GM12875 (cell line): ENCODE results near the gene VAV3.

ENCODE experiments used
- H3K4me3 ChIP-seq: one replicate; pipeline ENCODE4 v1.5.1; 2011; ENCODE audit warnings: low read depth, low read length, control low read depth
- TF ChIP-seq, protein P1 (sequence below): IDR thresholded peaks from 2 replicates; pipeline ENCODE4 v1.5.1; 2011; ENCODE audit warnings: low read depth, mild to moderate bottlenecking, control low read depth, inconsistent platforms, low read length, moderate library complexity, borderline replicate concordance; ENCODE audit not compliant: insufficient read depth

The VAV3 gene

DNA sequence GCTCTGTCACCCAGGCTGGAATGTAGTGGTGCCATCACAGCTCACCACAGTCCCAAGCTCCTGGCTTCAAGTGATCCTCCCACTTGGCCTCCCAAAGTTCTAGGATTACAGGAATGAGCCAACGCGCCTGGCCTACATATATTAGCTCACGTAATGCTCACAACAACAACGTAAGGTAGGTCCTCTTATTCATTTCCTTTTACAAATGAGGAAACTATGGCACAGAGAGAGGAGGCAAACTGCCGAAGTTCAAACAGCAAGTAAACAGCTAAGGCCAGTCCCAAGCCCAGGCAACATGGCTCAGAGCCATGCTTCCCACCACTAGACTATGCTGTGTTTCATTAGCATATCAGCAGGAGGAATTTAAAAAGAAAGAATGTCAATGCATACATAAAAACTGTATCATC is 284.4 kb downstream of the VAV3 start:
- TF ChIP-seq, protein P1, sequence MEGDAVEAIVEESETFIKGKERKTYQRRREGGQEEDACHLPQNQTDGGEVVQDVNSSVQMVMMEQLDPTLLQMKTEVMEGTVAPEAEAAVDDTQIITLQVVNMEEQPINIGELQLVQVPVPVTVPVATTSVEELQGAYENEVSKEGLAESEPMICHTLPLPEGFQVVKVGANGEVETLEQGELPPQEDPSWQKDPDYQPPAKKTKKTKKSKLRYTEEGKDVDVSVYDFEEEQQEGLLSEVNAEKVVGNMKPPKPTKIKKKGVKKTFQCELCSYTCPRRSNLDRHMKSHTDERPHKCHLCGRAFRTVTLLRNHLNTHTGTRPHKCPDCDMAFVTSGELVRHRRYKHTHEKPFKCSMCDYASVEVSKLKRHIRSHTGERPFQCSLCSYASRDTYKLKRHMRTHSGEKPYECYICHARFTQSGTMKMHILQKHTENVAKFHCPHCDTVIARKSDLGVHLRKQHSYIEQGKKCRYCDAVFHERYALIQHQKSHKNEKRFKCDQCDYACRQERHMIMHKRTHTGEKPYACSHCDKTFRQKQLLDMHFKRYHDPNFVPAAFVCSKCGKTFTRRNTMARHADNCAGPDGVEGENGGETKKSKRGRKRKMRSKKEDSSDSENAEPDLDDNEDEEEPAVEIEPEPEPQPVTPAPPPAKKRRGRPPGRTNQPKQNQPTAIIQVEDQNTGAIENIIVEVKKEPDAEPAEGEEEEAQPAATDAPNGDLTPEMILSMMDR: no peak
- H3K4me3 ChIP-seq: no peak overlapping the region

DNA sequence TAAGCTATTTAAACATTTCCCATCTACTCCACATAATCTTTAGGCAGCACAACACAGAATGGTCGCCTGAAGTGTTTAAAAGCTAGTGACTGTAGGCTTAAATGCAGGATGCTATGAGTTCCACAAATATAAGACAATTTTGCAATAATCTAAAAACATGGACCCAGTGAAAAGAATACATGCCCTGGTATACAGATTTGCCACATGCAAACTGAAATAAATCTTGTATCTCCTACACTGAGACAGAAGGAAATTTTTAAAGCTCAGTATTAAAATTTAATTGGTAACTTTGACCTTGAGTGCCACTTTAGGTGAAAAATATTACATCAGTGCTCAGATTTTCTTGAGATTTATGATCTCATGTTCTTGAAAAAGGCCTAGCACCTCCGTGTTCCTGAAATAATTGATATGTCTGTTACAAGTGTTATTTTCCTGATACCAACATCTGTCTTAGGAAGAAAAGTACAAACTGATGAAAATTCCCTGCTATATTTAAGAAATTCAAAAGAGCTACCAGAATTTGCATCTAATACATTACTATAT is 285.5 kb downstream of the VAV3 start:
- H3K4me3 ChIP-seq: no peak overlapping the region
- TF ChIP-seq, protein P1: no peak

DNA sequence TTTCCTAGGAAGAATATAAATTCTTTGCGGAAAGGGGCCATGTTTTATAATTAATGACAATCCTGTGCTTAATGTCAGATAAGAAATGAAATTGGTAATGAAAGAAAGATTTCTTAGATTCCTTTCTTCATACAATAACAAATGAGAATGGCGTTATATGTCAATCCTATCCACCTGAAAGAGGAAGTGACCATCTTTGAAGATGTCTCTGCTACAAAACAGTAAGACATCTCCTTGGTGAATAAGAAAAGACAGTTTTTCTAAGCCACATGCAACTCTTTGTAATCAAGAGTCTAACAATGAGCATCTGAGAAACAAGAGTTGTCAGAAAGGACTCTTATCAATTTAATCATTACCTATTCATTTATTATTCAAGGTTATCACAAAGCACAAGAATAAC is 286.0 kb downstream of the VAV3 start:
- TF ChIP-seq, protein P1: no peak
- no peak overlapping the region for H3K4me3 ChIP-seq

DNA sequence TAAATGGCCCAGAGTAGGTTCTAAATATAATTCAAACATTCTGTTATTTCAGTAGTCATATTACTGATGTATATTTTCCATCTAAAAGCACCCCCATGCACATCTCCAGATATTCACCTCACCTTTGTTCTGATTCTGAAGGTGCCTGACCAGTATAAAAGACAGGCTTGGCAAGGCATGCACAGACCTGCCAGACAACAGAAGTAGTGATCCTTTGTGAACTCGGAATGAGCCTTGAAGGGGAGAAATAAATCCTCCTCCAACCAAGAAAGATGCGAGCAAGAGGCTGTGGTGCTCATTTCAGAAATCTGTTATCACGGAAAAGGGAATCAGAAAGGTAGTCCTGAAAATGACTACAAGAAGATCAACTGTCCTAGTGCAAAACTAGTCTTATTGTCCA is 287.3 kb downstream of the VAV3 start:
- TF ChIP-seq, protein P1: no peak
- H3K4me3 ChIP-seq: no peak overlapping the region

DNA sequence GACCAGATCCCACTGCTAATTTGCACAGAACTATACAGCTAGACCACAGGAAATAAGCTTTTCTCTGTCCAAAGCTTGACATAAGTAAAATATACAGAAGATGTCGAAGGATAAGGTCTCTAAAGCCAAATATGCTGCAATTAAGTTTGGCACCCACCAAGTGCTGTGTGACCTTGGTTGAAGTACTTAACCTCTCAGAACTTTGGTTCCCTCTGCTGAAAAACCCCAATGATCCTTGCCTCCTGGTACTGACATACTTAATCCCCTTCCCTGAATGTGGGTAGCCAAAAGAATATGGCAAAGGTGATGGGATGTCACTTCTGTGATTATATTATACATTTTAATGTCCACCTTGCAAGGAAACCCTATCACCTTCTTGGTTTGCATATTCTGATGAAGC is 290.5 kb downstream of the VAV3 start:
- TF ChIP-seq, protein P1: no peak
- no peak overlapping the region for H3K4me3 ChIP-seq

DNA sequence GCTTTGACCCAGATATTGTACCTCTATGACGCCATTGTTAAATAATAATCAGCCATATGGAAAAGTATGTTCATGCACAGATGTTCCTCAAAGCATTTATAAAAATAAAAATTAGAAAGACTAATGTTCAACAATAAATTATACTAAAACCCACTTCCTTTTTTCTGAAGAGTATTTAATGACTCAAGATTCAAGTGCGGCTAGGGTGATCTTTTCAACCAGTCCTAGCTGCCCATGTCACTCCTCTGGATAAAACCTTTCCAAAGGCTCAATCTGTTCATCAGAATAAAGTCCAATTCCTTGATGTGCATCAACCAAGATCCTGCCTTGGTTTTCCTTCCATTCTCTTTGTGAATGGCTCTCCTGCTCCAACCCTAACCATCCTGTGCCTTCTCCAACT is 292.0 kb downstream of the VAV3 start:
- TF ChIP-seq, protein P1: no peak
- H3K4me3 ChIP-seq: no peak overlapping the region

DNA sequence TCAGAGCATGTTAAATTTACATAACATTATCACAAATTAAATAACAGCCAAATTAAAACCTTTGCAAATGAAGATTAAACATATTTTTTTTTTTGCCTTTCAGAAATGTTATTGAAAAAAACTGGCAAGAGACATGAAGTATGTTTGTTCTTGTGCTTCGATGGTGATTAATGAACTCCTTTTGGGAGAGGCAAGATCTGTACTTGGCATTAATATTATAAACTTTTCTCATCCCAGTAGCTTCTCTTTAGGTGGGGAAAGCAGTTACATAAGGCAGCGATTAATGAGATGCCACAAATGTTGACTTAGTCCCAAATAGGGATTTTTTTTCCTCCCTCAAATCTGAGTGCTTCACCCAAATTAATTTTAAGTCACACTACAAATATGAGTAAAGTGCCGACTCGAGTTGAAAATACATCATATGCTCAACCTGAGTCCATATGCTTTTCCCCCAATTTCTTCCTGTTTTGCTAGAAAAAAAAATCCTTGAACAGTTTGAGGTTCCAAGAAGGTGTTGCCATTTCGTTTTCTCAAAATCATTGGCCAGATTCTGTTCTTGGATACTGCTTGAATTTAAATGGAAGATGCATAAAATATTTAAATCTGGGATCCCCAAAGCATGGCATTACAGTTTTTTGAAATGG is 294.5 kb downstream of the VAV3 start:
- no peak overlapping the region for H3K4me3 ChIP-seq
- TF ChIP-seq, protein P1: no peak
